Activated naive CD4-positive, alpha-beta T cell (primary cell): ENCODE measurements around the gene RHOU.
"Not testable (repeated sequence)": the region's sequence is repeated elsewhere in the genome, so short reads cannot be mapped to it uniquely, and the experiment has no call there.

Experiments
- DNase-seq, 4 experiments: peaks; one replicate each; lab custom pipeline; 2025; lab: John Stamatoyannopoulos, UW

Gene RHOU

GRCh38 chr1:228734881-228735801 is at the start of gene RHOU:
TSS of gene RHOU (plus strand) at chr1:228735479. CDS start at chr1:228735743, 264 bp downstream.
- DNase-seq: peak; percentile 19 to 65 (median 31)

DNA sequence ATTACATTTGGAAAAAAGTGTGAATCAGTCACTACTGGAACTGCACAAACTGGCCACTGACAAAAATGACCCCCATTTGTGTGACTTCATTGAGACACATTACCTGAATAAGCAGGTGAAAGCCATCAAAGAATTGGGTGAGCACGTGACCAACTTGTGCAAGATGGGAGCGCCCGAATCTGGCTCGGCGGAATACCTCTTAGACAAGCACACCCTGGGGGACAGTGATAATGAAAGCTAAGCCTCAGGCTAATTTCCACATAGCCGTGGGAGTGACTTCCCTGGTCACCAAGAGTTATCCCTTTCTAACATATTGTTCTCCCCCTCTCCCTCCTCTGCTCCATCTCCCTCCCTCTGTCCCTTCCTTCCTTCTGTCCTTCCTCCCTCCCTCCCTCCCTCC is 47.7 kb upstream of the RHOU start:
- no peak for DNase-seq

- no peak for DNase-seq
Measured at GRCh38 chr1:228689255-228689654, 46.0 kb upstream of the RHOU start.

DNA sequence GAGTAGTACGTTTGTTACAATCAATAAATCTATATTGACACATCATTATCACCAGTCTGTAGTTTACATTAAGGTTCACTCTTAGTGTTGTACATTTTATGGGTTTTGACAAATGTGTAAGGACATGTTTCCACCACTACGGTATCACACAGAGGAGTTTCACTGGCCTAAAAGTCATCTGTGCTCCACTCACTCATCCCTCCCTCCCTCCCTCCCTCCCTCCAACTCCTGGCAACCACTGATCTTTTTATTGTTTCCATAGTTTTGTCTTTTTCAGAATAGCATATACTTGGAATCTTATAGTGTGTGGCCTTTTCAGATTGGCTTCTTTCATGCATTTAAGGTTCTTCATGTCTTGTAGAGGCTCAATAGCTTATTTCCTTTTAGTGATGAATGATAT is 44.1 kb upstream of the RHOU start:
- DNase-seq: no peak

GRCh38 chr1:228691926-228692325 is 43.4 kb upstream of the RHOU start:
- DNase-seq: no peak

GRCh38 chr1:228694447-228694846 is 40.8 kb upstream of the RHOU start:
- not testable (repeated sequence) for DNase-seq

DNA sequence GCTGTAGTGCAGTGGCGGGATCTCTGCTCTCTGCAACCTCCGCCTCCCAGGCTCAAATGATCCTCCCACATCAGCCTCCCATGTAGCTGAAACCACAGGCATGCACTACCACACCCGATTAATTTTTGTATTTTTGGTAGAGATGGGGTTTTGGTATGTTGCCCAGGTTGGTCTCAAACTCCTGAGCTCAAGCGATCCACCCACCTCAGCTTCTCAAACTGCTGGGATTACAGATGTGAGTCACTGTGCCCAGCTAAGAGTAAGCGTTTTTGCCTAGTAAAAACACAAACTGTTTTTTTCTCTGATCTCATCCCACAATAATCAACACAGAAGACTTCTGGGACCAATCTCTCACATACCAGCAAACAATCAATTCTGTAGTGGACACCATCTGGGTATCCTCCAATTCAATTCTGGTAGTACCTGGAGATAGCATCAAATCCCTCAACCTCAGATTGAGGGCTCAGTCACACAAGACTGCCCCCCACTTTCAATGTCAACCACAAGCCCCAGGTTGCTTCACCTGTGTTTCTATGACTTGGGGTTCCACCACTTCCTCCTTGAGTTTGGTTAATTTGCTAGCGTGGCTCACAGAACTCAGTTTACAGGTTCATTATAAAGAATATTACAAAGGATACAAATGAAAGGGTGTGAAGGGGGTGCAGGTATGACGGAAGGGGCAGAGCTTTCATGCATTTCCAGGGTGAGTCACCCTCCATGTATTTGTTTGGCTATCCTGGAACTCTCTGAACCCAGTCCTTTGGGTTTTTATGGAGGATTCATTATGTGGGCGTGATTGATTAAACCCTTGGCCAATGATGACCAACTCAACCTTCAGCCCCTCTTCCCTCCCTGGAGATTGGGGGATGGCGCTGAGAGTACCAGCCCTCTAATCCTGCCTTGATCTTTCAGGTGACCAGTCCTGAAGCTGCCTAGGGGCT is 40.0 kb upstream of the RHOU start:
- DNase-seq: no peak

- DNase-seq: no peak
Measured at GRCh38 chr1:228697207-228698016, 37.9 kb upstream of the RHOU start.

DNA sequence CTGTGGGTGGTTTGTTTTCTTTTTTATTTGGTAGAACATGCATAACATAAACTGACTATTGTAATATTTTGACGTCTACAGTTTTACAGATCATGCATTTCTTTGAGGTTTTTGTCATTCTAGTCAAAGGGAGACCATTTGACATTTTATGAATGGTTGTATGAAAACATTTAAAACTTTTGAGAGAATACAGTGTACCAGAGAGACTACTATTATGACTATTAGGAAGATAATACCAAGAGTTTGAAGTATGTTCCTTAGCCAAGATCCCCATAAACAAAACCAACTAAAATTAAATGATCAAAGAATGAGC is 37.3 kb upstream of the RHOU start:
- no peak for DNase-seq

- DNase-seq: no peak
Measured at GRCh38 chr1:228702433-228702832, 32.8 kb upstream of the RHOU start.

- DNase-seq: no peak
Measured at GRCh38 chr1:228706305-228706704, 29.0 kb upstream of the RHOU start.

DNA sequence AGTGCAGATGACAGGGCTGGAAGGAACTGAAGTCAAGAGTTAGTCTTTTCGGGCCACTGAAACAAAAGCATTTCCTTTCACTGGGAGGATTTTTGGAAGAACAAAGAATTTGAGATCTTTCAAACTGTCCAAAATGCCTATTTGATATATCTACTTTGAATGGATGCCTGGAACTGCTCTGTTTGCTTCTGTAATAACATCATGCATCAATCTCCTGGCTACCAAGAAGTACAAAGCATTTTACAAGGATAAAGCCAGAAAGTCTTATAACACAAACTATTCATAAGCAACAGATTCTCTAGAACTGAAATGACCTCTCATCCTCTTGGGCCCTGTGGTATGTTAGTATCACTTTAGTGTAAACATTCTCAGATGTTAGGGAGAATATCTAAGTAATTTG is 18.2 kb upstream of the RHOU start:
- no peak for DNase-seq

DNA sequence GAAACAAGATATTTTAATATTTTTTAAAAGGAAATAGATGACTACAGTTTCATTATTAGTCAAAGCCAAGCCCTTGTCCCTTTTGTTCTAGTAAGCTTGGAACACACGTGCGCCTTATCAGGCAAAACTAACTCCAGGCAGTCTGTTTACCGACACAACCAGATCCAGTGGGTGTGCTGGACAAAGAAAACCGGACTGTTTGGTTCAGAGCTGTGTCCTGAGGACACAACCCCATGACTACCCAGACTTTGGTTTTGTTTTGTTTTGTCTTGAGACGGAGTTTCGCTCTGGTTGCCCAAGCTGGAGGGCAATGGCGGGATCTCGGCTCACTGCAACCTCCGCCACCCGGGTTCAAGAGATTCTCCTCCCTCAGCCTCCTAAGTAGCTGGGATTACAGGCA is 13.9 kb upstream of the RHOU start:
- no peak for DNase-seq

DNA sequence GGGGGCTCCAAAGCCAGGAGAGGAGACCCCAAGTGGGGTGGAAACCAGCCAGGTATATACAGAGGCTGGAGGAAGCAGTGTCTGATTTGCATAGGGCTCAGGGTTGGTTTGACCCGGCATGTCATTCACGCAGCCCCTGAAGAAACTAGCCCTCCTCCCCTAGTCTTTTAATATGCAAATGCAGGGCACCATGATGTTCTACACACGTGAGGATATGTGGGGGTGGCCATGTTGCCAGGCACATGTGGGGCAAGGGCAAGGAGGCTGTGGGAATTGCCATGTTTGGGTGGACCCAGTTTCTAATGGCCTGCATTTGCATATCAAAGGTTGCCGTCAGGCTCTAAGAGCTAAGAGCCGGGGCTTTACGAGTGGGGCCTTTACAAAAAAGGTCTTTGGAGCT is 12.0 kb upstream of the RHOU start:
- DNase-seq: no peak

DNA sequence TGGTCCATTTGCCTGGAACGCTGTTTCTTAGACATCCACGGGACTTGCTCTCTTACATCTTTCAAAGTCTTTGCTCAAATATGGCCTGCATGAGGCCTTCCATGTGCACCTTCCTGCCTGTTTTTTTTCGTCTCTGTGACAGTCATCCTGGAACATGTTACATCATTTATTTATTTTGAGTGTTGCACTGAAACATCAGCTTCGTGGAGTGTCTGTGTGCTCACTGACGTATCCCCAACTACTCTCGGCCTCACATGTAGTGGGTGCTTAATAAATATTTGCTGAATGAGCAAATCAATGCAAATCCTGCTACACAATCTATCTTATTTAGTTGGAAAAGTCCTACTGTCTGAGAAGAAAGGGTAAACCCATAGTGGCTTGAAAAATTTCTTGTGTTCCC is 11.4 kb upstream of the RHOU start:
- no peak for DNase-seq

DNA sequence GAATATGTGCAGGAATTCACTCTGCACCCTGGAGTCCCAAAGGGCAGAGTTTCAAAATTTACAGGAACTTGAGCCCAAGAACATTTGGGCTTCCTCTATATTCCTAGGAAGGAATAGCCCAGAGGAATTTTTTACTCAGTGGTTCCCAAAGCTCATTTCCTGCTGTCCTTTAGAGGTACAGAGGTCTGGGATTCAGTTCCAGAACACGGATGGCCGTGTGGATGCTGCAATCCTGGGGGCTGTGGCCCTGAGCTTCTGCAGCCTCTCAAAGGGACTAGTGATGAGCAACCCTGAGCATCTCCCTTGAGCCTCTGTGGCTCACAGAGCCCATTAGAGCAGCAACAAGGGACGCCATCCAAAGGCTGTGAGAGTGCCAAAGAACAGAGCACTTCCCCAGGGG is 10.1 kb upstream of the RHOU start:
- no peak for DNase-seq

DNA sequence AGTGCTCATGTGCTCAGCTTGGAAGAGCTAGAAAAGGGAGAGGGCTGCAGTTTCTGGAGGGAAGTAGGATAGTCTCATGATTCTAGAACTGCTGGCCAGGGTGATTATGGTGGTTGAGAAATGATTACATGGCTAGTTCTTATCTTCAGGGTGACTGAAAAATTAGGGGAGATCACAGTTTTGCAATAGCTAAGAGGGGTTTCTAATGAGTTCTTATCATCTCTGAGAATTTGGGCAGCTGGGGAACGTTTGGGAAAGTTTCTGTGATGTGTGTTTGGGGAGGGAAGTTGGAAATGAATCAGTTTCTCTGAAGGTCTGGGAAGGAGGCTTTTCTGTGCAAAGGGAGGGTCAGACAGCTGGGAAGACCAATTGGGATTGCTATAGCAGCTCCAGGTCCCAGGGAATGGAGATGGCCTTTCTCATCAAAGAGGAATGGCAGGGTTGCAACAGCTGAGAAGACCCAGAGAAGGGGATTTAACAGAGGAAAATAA is 7.6 kb upstream of the RHOU start:
- DNase-seq: no peak

- DNase-seq: no peak
Measured at GRCh38 chr1:228732426-228732825, 2.9 kb upstream of the RHOU start.

GRCh38 chr1:228733576-228733975 is 1.7 kb upstream of the RHOU start:
- DNase-seq: no peak

DNA sequence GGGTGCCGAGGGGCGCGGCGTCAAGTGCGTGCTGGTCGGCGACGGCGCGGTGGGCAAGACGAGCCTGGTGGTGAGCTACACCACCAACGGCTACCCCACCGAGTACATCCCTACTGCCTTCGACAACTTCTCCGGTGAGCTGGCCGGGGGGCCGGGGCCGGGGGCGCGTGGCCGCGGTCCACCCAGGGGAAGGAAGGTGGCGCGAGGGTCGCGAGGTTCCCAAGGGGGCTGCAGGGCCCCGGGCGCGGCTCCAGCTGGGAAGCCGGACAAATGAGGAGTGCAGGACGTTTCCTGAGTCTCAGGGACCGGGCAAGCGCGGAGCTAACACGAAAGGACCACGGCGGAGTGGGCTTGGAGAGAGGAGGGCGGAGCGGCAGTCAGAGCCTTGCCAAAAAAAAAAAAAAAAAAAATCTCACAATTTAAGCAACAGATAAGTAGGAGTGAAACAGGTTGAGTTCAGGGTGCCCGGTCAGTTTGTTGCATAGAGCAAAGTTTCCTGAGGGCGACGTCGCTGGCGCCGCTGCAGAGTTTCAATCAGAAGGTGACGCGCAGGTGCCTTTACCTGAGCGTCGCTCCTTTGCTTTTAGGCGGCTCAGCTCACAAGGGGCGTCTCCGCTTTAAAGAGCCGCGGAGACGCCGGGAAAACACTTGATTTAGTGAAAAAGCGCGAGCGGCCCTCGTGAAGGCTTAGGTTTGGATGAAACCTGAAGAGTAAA is 750 bp downstream of the RHOU start:
- no peak for DNase-seq

GRCh38 chr1:228736844-228737445 is 1.7 kb downstream of the RHOU start:
- DNase-seq: no peak
